Pons (tissue), 1 donor: ENCODE results near the gene CSNK1G2.
A peak's percentile ranks its signal among the peaks of the same experiment; 100 is the strongest.

Experiments used
- DNase-seq: peaks from one replicate; pipeline ENCODE4 v3.0.0-alpha.2; 2016; ENCODE audit warnings: low spot score

Gene CSNK1G2

DNA sequence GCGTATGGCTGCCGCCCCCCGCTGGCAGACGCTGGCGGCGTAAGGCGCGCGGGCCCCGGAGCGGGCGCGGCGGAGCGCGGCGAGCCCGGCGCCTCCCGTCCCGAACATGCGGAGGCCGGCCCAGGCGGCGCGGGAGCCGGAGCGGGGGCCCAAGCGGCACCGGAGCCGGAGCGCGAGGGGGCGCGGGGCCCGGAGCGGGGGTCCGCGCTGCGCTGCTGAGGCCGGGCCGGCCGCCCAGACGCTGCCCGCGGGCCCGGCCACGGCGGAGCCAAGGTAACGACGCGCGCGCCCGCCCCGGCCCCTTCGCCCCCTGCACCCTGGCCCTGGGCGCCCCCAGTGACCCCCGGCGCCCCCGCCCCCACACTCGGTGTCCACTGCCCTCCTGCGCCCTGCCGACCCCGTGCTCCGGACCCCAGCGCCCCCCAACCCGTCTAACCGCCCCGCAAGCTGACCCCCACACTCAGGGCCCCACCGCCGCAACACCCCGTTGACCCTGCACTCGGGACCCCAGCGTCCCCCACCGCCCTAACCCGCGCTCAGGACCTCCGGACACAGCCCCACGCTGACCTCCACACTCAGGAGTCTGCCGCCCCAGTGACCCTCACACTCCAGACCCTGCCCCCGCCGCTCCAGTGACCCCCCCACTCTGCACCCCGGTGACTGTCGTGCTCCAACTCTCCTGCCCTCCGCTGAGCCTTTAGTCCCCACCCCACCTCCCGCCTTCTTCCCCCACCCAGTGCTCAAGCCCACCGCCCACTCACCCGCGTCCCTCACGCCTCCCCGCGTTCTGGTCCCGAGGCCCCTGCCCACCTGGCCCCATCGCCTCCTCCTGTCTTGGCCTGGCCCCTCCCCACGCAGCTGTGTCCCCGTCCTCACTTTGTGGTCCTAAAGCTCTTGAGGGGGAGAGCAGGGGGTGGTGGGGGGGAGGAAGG is at the start of gene CSNK1G2:
TSS of gene CSNK1G2 (plus strand) at position 27 of the 932 bp plus-strand sequence. CDS start 28,601 bp downstream, outside the sequence.
- DNase-seq, result no peak

DNA sequence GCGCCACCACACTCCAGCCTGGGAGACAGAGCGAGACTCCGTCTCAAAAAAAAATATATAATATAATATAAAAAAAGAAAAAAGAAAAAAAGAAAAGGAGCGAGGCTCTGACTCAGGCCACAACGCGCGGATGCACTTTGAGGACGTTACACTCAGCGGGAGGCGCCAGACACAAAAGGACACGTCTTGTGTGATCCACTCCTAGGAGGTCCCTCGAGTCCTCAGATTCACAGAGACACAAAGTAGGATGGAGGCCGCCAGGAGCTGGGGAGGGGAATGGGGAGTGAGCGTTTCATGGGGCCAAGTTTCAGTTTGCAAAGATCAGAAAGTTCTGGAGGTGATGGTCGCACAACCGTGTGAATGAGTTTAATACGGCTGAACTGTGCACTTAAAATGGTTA is 47.2 kb upstream of the CSNK1G2 start:
- no peak for DNase-seq

DNA sequence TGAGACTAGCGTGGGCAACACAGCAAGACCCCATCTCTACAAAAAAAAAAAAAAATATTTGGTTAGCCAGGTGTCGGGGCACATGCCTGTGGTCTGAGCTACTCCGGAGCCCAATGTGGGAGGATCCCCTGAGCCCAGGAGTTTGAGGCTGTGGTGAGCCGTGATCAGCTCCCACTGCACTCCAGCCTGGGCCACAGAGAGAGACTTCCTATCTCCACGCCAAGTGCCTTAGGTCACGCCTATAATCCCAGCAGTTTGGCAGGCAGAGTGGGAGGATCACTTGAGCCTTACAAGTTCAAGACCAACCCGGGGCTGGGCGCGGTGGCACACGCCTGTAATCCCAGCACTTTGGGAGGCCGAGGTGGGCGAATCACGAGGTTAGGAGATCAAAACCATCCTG is 44.5 kb upstream of the CSNK1G2 start:
- DNase-seq, result no peak

DNA sequence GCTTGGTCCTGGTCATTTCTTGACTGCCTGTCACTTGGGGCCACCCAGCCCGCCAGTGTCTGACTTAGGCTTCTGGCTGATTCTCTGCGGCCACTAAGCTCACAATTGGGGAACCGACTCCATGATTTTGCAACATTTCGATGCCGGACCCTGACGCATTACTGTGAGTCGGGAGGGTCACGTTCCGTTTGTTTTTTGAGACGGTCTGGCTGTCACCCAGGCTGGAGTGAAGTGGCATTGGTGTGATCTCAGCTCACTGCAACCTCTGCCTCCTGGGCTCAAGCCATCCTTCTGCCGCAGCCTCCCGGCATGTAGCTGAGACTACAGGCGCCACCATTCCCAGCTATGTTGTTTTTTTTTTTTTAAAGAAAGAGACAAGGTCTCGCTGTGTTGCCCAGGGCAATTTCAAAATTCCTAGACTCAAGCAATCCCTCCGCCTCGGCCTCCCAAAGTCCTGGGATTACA is 39.0 kb upstream of the CSNK1G2 start:
- DNase-seq, result peak; percentile 81

DNA sequence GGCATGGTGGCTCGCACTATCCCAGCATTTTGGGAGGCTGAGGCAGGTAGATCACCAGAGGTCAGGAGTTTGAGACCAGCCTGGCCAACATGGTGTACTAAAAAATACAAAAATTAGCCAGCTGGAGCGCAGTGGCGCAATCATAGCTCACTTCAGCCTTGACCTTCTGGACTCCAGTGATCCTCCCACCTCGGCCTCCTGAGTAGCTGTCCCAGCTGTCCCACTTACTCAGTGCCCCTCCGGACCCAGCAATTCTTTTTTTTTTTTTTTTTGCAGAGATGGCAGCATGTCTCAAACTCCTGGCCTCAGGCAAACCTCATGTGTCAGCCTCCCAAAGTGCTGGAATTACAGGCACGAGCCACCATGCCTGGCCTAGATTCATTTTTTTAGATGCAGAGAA is 38.0 kb upstream of the CSNK1G2 start:
- DNase-seq, result no peak

DNA sequence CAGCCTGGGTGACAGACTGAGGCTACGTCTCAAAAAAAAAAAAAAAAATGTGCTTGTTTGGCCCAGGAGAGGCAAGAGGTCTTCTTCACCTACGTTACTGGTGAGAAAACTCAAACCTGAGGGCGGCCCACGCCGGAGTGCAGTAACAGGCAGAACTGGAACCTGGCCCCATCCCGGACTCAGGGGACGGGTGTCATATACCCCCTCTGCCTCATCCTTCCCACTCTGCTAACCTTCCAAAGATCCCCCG is 36.2 kb upstream of the CSNK1G2 start:
- DNase-seq, result no peak

DNA sequence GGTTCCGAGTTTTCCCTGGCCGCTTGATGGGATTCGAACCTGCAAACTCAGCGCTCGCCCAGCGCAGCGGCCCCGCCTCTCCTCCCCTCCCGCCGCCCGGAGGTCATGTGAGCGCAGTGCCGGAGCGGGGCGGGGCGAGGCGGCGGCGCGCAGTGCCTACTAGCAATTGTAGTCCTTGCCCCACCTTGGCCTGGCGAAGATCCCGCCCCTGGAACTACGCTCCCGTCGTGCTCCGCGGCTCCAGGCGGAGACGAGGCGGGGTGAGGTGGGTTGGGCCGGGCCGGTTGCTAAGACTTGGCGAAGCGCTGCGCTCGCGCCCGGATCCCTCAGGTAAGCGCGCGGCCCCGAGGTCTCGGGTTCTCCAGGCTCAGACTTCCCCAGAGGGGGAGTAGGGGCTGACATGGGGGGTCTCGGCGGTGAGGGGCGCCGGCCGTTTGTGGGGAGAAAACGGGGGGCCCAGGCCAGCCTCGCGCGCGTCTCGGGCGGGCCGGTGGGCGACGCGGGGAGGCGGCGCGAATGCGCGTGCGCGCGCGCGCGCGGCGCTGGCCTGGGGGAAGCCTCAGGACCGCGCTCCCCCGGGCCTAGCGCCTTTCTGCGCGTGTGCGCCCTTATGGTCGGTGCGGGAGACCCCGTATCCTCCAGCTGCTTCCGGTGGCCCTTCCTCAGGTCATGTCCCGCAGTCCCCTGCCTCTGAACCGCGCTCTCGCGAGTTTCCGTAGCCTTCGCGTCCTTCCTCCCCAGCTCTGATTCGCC is 35.7 kb upstream of the CSNK1G2 start, which contains the start of the genes ADAT3 and SCAMP4:
TSS of gene ADAT3 (plus strand) at position 290 of the 753 bp plus-strand sequence. CDS start 6,649 bp downstream, outside the sequence.
TSS of gene SCAMP4 (plus strand) at position 290 of the 753 bp plus-strand sequence. CDS start 9,621 bp downstream, outside the sequence.
- DNase-seq, result peak; percentile 97

DNA sequence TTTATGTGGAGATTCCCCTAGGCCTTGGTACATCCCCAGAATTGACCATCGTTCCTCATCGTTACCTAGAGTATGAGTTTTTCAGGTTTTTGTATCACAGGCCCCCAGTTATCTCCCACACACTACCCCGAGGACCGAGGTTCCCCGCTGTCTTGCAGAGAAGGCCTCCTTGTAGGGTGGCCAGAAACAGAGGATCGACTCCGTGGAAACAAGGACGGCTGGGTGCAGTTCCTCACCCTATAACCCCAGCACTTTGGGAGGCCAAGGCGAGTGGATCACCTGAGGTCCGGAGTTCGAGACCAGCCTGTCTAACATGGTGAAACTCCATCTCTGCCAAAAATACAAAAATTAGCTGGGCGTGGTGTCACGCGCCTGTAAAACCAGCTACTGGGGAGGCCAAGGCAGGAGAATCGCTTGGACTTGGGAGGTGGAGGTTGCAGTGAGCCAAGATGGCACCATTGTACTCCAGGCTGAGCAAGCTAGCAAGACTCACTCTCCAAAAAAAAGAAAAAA is 35.1 kb upstream of the CSNK1G2 start:
- DNase-seq, result no peak

DNA sequence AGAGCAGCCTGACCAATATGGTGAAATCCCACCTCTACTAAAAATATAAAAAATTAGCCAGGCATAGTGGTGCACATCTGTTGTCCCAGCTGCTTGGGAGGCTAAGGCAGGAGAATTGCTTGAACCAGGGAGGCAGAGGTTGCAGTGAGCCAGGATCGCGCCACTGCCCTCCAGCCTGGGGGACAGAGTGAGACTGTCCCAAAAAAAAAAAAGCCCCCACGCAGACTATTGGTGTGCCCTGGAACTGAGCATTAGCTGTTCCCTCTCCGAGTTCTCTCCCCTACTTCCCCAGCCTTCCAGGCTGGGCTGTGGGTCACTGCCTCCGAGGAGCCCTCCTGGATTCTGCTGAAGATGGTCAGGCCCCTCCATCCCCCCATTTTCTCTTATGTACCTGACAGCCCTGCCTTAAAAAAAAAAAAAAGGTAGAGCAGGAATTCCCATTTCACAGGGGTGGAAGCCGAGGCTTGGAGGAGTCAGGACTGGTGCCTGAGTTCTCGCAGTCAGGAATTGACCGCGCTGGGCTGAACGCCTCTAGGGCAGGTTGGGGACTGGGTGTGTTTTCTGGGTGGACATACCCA is 33.9 kb upstream of the CSNK1G2 start:
- no peak for DNase-seq

DNA sequence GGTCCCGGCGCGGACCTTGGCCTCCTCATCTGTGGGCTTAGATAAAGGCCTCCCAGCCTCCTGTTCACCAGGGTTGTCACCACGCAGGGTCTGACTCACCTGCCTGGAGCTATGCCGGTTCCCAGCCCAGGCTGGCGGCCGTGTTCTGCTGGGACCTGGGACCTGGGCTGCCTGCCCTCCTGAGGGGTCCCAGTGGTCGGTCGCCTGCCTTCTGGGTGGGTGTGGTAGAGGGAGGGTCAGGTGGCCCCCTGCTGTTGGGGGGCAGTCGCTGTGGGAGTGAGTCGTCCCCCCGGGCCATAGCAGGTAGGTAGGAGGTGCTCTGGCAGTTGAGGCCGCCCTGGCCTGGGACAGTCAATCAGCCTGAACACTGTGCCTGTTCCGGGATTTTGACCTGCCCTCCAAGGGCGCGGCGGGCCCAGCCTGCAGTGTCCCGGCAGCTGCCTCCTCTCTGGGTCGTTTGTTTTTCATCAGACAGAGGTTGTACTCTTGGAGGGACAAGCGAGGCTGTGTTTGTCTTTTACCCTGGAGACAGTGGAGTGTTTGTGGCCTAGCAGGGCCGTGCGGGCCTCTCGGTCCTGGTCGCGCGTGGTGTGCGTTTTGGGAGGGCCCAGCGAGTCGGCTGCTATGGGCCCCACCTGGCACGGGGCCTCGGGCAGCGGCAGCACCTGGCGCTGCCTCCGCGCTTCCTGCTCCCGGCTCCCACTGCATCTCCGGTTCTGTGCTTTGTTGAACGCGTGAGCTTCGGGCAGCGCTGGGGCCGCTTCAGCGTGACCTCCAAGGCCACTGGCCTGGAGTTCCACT is 33.2 kb upstream of the CSNK1G2 start:
- peak; percentile 82 for DNase-seq

DNA sequence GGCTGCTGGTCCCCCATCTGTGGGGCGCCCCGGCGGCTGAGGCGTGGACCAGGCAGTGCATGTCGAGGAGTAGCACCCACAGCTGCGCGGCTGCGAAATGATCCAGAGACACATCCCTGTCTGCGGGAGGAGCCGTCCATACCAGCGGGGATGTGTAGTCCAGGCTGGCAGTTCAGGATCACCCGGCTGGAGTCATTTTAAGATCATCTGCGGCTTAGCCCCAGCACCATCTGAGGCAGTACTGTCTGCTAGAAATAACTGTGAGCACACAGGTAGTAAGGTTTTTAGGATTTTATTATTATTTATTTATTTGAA is 32.7 kb upstream of the CSNK1G2 start:
- no peak for DNase-seq

DNA sequence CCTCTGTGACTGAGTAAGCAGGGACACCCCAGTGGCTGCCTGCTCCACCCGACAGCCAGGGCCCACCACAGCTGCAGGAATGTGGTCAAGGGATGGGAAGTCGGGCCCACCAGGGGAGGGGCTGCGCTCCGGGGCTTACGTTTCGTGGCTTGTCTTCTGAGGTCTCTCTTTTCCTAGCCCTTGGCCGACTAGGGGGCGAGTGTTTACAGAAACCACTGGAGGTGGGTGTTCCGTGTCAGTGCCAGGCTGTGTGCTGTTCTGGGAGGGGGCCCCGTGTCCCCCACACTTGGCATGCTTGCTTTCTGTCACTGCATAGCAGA is 31.3 kb upstream of the CSNK1G2 start:
- no peak for DNase-seq

DNA sequence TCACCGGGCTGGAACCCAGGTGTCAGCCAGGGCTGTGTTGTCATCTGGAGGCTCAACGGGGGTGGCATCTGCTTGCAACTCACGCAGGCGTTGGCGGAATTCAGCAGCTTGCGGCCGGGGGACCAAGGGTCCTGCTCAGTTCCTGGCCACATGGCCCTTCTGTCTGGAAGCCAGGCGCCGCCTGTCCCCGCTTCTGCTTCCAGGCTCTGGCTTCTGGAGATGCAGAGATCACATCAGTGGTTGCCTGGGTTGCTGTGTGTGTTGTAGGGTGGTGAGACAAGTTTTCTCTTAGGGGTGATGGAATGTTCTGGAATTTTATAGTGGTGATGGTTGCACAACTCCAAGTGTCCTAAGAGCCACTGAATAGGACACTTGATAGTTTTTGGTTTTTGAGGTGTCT is 30.8 kb upstream of the CSNK1G2 start:
- no peak for DNase-seq

DNA sequence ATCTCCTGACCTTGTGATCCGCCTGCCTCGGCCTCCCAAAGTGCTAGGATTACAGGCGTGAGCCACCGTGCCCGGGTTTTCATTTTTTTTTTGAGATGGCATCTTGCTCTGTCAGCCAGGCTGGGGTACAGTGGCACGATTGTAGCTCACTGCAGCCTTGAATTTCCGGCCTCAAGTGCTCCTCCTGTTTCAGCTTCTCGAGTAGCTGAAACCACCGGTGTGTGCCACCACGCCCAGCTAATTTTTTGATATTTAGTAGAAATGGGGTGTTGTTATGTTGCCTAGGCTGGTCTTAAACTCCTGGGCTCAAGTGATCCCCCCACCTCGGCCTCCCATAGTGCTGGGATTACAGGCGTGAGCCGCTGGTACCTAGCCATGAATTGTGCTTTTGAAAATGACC is 29.9 kb upstream of the CSNK1G2 start:
- no peak for DNase-seq

DNA sequence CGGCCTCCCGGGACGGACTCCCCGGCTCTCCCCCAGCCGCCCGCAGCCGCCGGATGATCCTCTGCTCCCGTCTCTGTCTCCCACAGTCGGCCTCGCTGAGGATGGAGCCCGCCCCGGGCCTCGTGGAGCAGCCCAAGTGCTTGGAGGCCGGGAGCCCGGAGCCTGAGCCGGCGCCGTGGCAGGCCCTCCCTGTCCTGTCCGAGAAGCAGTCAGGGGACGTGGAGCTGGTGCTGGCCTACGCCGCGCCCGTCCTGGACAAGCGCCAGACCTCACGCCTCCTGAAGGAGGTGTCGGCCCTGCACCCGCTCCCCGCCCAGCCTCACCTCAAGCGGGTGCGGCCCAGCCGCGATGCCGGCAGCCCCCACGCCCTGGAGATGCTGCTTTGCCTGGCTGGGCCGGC is 29.0 kb upstream of the CSNK1G2 start:
- DNase-seq, result no peak

DNA sequence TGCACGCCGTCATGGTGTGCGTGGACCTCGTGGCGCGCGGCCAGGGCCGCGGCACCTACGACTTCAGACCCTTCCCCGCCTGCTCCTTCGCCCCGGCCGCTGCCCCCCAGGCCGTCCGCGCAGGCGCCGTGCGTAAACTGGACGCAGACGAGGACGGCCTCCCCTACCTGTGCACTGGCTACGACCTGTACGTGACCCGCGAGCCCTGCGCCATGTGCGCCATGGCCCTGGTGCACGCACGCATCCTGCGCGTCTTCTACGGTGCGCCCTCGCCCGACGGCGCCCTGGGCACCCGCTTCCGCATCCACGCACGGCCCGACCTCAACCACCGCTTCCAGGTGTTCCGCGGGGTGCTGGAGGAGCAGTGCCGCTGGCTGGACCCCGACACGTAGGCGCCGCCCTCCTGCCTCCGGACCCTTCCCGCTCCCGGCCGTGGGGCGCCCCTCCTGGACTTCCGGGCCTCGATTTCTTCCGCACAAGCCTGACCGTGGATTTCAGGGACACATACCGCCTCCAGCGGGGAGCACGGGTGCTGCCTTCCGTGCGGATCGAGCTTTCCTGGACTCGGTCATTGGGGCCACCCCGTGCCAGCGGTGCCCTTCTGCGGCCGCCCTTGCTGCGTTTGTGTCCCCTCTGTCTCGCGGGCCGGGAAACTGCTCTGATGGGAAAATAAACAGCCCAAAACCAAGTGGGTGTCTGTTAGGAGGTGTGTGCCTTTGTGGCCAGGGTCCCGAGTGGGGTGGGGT is 28.0 kb upstream of the CSNK1G2 start:
- DNase-seq, result no peak

DNA sequence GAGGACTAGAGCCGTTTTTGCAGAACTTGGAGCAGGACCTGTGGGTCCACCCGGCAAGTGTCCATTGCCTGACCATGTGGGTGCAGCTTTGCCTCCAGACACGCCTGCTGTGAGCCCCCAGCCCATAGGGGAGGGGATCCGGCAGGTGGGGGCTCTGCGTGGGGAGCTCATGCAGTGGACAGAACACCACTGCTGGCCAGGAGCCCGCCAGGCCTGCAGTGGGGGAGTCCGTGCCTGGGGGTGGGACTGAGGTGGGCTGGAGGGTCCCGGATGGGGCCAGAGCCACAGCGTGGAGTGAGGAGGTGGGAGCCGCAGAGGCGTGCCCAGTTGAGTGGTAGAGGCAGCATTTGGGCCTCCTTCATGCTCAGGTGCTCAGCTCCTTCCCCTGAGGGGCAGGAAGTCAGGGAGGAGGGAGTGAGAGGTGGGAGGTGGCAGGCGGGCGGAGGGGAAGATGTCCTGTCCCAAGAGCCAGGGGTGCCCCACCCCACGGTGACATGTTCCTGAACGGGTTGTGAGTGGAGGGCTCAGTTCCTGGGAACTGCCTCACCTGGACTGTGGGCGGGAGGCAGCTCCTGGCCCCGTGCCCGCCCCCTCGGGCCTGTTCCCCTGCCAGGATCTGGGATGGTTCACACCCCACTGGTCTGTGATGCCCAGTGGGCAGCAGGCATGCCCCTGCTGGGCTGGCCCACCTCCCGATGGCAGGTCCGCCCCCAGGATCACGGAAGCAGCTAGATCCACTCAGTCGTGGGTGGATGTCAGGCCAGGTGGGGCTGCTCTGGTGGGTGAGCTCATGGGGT is 27.0 kb upstream of the CSNK1G2 start:
- DNase-seq, result no peak

DNA sequence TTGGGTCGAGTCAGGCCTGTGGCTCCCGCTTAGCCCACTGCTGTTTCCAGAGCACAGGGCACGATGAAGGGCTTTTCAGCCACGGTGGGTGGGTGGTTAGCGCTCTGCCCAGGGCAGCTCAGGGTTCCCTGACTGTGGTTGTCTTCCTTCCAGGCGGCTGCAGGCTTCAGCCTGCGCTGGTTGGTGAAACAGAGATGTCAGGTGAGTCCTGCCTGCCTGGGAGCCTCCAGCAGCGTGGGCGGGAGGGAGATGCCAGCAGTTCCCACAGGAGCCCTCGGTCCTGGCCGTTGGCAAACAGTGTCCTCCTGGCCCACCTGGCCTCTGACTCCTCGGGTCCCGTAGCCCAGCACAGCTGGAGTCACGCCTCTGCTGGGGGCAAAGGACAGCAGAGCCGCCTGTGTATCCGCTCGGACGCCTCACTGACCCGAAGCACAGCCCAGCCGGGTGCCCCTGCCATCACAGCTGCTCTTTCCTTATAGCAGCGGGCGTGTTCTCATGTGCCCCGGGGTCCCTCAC is 26.1 kb upstream of the CSNK1G2 start:
- no peak for DNase-seq

DNA sequence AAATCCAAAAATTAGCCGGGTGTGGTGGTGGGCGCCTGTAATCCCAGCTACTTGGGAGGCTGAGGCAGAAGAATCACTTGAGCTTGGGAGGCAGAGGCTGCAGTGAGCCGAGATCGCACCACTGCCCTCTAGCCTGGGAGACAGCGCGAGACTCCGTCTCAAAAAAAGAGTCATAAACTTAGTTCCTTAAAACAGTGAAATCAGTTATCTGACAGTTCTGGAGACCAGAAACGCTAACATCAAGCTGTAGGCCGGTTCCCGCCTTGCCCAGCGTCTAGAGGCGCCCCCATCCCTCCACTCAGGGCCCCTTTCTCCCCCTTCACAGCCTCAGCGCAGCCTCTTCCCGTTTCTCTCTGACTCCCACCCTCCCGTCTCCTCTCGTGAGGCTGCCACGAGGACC is 23.8 kb upstream of the CSNK1G2 start:
- DNase-seq, result no peak

DNA sequence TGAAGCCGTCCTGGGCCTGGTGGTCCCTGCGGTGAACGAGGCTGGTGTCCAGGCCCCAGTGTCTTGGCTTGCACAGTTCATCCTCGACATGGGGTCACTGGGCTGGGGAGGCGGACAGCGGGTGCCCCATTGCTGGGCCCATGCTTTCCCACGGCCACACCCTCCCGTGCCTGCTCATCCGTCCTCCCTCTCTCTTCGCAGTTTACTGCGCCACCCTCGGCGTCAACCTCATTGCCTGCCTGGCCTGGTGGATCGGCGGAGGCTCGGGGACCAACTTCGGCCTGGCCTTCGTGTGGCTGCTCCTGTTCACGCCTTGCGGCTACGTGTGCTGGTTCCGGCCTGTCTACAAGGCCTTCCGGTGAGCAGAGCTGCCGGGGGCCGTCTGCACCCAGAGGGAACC is 23.0 kb upstream of the CSNK1G2 start:
- no peak for DNase-seq
